CD1c-positive myeloid dendritic cell (primary cell): ENCODE measurements around the gene ZNF185.

Source experiments
- DNase-seq: peaks from one replicate; pipeline ENCODE4 v3.0.0-alpha.2; 2016; ENCODE audit errors: extremely low spot score

Gene ZNF185

GRCh38 chrX:152917656-152918579, 20.1 kb downstream of the ZNF185 start:
- DNase-seq, result peak; percentile 47

GRCh38 chrX:152918707-152919106, 20.8 kb downstream of the ZNF185 start:
- no peak for DNase-seq

- DNase-seq, result no peak
Observed at GRCh38 chrX:152923599-152923998, 25.7 kb downstream of the ZNF185 start.

- no peak for DNase-seq
Observed at GRCh38 chrX:152925835-152926234, 28.0 kb downstream of the ZNF185 start.

- peak; percentile 62 for DNase-seq
Observed at GRCh38 chrX:152926279-152926678, 28.4 kb downstream of the ZNF185 start.

- DNase-seq, result peak; percentile 36
Observed at GRCh38 chrX:152926923-152927322, 29.1 kb downstream of the ZNF185 start.

GRCh38 chrX:152927858-152928760, 30.2 kb downstream of the ZNF185 start:
- no peak for DNase-seq

GRCh38 chrX:152928761-152929400, 31.0 kb downstream of the ZNF185 start:
- no peak for DNase-seq

- no peak for DNase-seq
Observed at GRCh38 chrX:152929898-152930297, 32.0 kb downstream of the ZNF185 start.

- DNase-seq, result no peak
Observed at GRCh38 chrX:152930516-152930915, 32.6 kb downstream of the ZNF185 start.

- DNase-seq, result no peak
Observed at GRCh38 chrX:152932144-152932543, 34.3 kb downstream of the ZNF185 start.

- no peak for DNase-seq
Observed at GRCh38 chrX:152932598-152933175, 34.8 kb downstream of the ZNF185 start.

- no peak for DNase-seq
Observed at GRCh38 chrX:152936306-152936705, 38.4 kb downstream of the ZNF185 start.

- DNase-seq, result no peak
Observed at GRCh38 chrX:152937236-152937635, 39.4 kb downstream of the ZNF185 start.

- DNase-seq, result peak; percentile 96
Observed at GRCh38 chrX:152941328-152942076, 43.6 kb downstream of the ZNF185 start.

GRCh38 chrX:152942077-152942442, 44.2 kb downstream of the ZNF185 start:
- DNase-seq, result no peak

- no peak for DNase-seq
Observed at GRCh38 chrX:152943826-152944225, 46.0 kb downstream of the ZNF185 start.

GRCh38 chrX:152945021-152945979, 47.4 kb downstream of the ZNF185 start:
- DNase-seq, result no peak

- no peak for DNase-seq
Observed at GRCh38 chrX:152946681-152947080, 48.8 kb downstream of the ZNF185 start.
